ENCODE results near the gene AHSP. TPM values are rescaled to one million over a fixed set of nuclear protein-coding genes. Genes with fewer than 3 reads are reported as not detected.

AHSP gene, protein sequence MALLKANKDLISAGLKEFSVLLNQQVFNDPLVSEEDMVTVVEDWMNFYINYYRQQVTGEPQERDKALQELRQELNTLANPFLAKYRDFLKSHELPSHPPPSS
- total RNA-seq, result not detected in 2 replicates

DNA sequence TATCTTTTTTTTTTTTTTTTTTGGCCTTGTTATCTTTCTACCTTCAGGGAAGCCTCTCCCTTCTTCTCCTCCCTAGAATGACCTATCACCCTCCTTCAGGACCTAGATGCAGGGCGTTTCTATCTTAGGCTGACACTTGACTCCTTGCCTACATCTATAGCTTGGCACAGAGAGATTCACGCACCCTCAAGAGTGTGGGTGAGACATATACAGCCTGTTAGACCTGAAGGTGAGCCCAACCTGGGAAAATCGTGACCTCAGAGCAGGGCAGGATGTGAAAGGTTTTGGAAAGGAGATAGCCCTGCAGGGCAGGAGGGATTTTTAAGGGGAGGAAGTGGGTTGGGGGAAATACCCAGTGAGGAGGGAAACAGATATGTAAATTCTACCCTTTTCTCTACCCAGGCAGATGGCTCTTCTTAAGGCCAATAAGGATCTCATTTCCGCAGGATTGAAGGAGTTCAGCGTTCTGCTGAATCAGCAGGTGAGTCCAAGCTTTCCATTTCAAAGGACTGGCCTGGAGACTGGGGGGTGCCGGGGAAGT, at the start of gene AHSP:
TSS of gene AHSP (plus strand) at position 167 of the 541 bp plus-strand sequence. CDS start at position 407, 240 bp downstream.

DNA sequence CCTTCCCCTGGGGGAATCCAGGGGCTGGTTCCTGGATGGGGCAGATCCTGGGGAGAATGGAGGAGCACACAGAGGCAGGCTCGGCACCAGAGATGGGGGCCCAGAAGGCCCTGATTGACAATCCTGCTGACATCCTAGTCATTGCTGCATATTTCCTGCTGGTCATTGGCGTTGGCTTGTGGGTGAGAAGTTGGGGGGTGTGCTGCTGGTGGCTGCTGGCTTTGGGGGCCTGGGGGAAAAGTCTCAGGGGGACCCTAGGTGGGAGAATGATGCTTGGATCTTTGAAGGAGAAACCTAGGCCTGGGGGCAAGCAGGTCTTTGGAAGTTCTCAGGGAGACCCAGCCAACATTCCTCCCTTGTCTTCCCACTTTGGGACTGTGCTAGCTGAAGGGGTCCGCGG, 44.6 kb upstream of the AHSP start, which contains the start of gene SLC5A2:
TSS of gene SLC5A2 (plus strand) at position 43 of the 400 bp plus-strand sequence. CDS start at position 57, 14 bp downstream.

DNA sequence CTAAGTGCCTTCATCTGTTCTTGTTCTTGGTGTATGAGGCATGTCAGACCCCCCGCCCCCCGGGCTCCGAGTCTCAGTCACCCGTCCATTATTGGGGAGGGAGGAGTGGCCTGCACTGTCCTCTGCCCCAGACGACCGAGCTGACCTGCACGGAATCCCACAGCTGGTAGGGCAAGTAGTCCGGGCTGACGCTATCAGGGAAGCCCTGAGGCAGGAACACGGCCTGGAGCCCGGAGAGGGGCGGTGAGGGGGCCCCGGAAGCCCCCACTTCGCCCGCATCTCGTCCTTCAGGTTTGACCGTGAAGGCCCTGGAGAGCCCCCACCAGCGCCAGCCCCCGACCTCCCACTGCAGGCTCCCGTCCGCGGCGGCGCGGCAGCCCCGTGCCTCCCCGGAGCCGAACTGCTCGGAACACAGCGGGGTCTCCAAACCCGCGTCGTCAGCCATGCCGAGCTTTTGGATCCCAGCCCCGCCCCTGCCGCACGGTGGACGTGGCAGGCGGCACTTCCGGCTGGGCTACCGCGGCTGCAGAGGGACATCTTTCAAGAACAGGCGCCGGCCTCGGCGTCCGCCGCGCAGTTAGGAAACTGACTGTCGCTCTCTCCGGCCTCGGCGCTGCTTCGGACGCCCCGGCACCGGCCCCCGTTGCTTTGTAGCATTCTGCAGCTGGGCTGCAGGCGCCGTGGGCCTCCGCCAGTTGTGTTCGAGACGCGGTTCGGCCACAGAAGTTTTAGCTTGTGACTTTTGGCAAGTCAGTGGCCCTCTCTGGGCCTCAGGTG, 19.6 kb upstream of the AHSP start, which contains the start of gene RUSF1:
TSS of gene RUSF1 (minus strand) at position 463 of the 777 bp plus-strand sequence. CDS start at position 445, 18 bp downstream.

Other genes starting within 250 kb of the AHSP start
- gene ITGAX, start 172.7 kb upstream of the AHSP start, total RNA-seq, result not detected in 2 replicates
- not detected in 2 replicates for gene ITGAD, start 134.6 kb upstream of the AHSP start, total RNA-seq
- gene COX6A2, start 99.5 kb upstream of the AHSP start, total RNA-seq, result not detected in 2 replicates
- 0.87 and 2.4 TPM in 2 replicates for gene ZNF843, start 85.1 kb upstream of the AHSP start, total RNA-seq
- 16.5 and 19.6 TPM in 2 replicates for gene ARMC5, start 68.4 kb upstream of the AHSP start, total RNA-seq
- 61.3 and 62.0 TPM in 2 replicates for gene TGFB1I1, start 55.7 kb upstream of the AHSP start, total RNA-seq
- 0.54 and 0.79 TPM in 2 replicates for gene SLC5A2, start 44.8 kb upstream of the AHSP start, total RNA-seq
- 61.6 and 80.4 TPM in 2 replicates for gene RUSF1, start 19.5 kb upstream of the AHSP start, total RNA-seq

Data from placental epithelial cell (primary cell).